ENCODE measurements around the gene DHX15. TPM values are rescaled to one million over a fixed set of nuclear protein-coding genes. Genes with fewer than 3 reads are reported as not detected.

The DHX15 gene
- total RNA-seq, 6 experiments from 2014 or later = 26.4 to 56.3 (median 42.1) TPM

DNA sequence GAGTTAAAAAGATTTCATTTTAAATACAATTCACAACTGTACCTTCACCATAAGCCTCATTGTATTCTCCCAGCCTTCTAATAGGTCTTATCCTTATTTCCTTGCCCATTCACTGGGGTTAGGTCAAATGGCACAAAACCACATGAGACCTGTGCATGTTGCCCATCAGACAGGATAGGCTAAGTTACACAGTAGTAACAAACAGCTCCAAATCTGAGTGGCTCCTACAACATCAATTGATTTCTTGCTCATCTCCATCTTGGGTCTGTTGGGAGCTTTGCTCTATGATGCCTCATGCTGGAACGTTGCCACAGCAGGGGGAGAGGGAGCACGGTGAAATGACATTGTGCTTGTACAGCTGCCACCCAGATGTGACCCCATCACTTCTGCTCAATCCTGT lies 70.6 kb downstream of the DHX15 start:
- WGBS (ENCODE audit: insufficient coverage, low coverage, low lambda C conversion rate, missing lambda C conversion rate) = 80% methylated on average over 1 of the region's 2 CpGs
- H3K36me3 ChIP-seq = no peaks in the 10 kb centered on the region
- ATAC-seq (no peak), DNase-seq (no peak)
- H3K9me3 ChIP-seq = no peaks in the 10 kb centered on the region
- no peak overlapping the region for H3K27ac ChIP-seq
- H3K27me3 ChIP-seq = no peaks in the 10 kb centered on the region
- intact Hi-C loops (cut with DNase I) = no loop called here
- H3K4me1 ChIP-seq = no peaks in the 10 kb centered on the region
- TF ChIP-seq, protein P1, sequence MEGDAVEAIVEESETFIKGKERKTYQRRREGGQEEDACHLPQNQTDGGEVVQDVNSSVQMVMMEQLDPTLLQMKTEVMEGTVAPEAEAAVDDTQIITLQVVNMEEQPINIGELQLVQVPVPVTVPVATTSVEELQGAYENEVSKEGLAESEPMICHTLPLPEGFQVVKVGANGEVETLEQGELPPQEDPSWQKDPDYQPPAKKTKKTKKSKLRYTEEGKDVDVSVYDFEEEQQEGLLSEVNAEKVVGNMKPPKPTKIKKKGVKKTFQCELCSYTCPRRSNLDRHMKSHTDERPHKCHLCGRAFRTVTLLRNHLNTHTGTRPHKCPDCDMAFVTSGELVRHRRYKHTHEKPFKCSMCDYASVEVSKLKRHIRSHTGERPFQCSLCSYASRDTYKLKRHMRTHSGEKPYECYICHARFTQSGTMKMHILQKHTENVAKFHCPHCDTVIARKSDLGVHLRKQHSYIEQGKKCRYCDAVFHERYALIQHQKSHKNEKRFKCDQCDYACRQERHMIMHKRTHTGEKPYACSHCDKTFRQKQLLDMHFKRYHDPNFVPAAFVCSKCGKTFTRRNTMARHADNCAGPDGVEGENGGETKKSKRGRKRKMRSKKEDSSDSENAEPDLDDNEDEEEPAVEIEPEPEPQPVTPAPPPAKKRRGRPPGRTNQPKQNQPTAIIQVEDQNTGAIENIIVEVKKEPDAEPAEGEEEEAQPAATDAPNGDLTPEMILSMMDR (IDR thresholded peaks at IDR 0.05) = no peak
- TF ChIP-seq POLR2A (IDR thresholded peaks at IDR 0.05) = no peak
- no peak overlapping the region for H3K4me3 ChIP-seq

GRCh38 chr4:24511371-24512063 lies 72.8 kb downstream of the DHX15 start:
- Histone ChIP-seq H3K27me3 (no peaks in the 10 kb centered on the region), H3K4me3 (no peak overlapping the region), H3K9me3 (no peaks in the 10 kb centered on the region), H3K4me1 (no peaks in the 10 kb centered on the region), H3K36me3 (no peaks in the 10 kb centered on the region), H3K27ac (no peak overlapping the region)
- DNase-seq (no peak), ATAC-seq (no peak)
- 82% methylated on average over 5 of the region's 5 CpGs for WGBS (ENCODE audit: insufficient coverage, low coverage, low lambda C conversion rate, missing lambda C conversion rate)
- intact Hi-C loops (cut with DNase I) = no loop called here
- TF ChIP-seq, protein P1 (IDR thresholded peaks at IDR 0.05) = no peak
- TF ChIP-seq POLR2A (IDR thresholded peaks at IDR 0.05) = no peak

- Histone ChIP-seq H3K27ac (no peak overlapping the region), H3K36me3 (no peaks in the 10 kb centered on the region), H3K4me1 (no peaks in the 10 kb centered on the region), H3K9me3 (no peaks in the 10 kb centered on the region), H3K4me3 (no peak overlapping the region), H3K27me3 (no peaks in the 10 kb centered on the region)
- no peak for ATAC-seq
- WGBS (ENCODE audit: insufficient coverage, low coverage, low lambda C conversion rate, missing lambda C conversion rate) = 84% methylated on average over 3 of the region's 5 CpGs
- no peak for DNase-seq
- TF ChIP-seq, protein P1 (IDR thresholded peaks at IDR 0.05) = no peak
- no peak for TF ChIP-seq POLR2A (IDR thresholded peaks at IDR 0.05)
- intact Hi-C loops (cut with DNase I) = no loop called here
Measured at GRCh38 chr4:24510091-24510490, 74.3 kb downstream of the DHX15 start.

DNA sequence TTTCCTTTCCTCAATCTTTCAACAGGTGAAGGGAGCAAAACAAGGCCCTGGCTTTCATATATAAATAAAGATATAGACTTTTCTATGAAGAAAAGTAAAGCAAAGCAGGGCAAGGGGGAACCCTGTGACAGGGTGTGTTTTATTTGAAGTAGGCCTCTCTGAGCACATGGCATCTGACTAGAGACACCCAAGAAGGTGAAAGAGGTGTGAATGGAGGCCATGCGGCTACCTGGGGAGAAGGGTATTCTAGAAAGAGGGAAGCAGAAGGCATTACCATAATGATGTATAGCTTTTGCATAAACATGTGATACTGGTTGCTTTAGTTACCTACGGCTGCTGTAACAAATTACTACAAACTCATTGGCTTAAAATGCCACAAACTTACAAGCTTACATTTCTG lies 75.8 kb downstream of the DHX15 start:
- H3K4me3 ChIP-seq = no peak overlapping the region
- H3K36me3 ChIP-seq = no peaks in the 10 kb centered on the region
- H3K27ac ChIP-seq = no peak overlapping the region
- H3K4me1 ChIP-seq = no peaks in the 10 kb centered on the region
- H3K9me3 ChIP-seq = no peaks in the 10 kb centered on the region
- no peak for TF ChIP-seq POLR2A (IDR thresholded peaks at IDR 0.05)
- TF ChIP-seq, protein P1 (IDR thresholded peaks at IDR 0.05) = no peak
- ATAC-seq (no peak), DNase-seq (no peak)
- WGBS (ENCODE audit: insufficient coverage, low coverage, low lambda C conversion rate, missing lambda C conversion rate) = 88% methylated on average over 2 of the region's 2 CpGs
- H3K27me3 ChIP-seq = no peaks in the 10 kb centered on the region
- intact Hi-C loops (cut with DNase I) = no loop called here

Measured in right lobe of liver (tissue), 6 donors.